Measurements from ENCODE around the gene LRRC8D.

Gene LRRC8D

GRCh38 chr1:89897347-89898133 lies 76.7 kb downstream of the LRRC8D start:
- no peak overlapping the region for H4K91ac ChIP-seq (ENCODE audit: low read depth, low read length, poor library complexity)
- H3K4me1 ChIP-seq (ENCODE audit: control insufficient read depth in 2 of 2, insufficient read depth in 1 of 2, low read depth in 1 of 2, low read length in 2 of 2), result peaks cover 5 to 11% of the 10 kb centered on the region in 2 donors
- H3K27ac ChIP-seq (replicated peaks; ENCODE audit: low read length), result no peak overlapping the region
- no peak overlapping the region for H3K4me3 ChIP-seq (ENCODE audit: low read length in 2 of 2)
- H3K36me3 ChIP-seq (replicated peaks in 1 of 2; ENCODE audit: control insufficient read depth in 2 of 2, insufficient read depth in 2 of 2, low read length in 2 of 2), result peaks cover 0 to 42% of the 10 kb centered on the region in 2 donors
- no peak overlapping the region for H2AK5ac ChIP-seq (ENCODE audit: low read depth, low read length)
- H3K14ac ChIP-seq (ENCODE audit: low read length), result no peak overlapping the region
- no peak overlapping the region for H3K4me2 ChIP-seq (ENCODE audit: insufficient read depth, low read length, poor library complexity, severe bottlenecking)
- no peak overlapping the region for H3K18ac ChIP-seq (ENCODE audit: low read length)
- H3K23ac ChIP-seq (ENCODE audit: low read depth, low read length, poor library complexity), result no peak overlapping the region
- no peaks in the 10 kb centered on the region for H3K79me1 ChIP-seq (ENCODE audit: low read depth, low read length)
- H2BK120ac ChIP-seq (ENCODE audit: low read depth, low read length), result no peak overlapping the region
- no peak overlapping the region for H2BK12ac ChIP-seq (ENCODE audit: low read length)
- no peak overlapping the region for H3K4ac ChIP-seq (ENCODE audit: low read length)
- no peaks in the 10 kb centered on the region for H3K27me3 ChIP-seq (ENCODE audit: control insufficient read depth in 3 of 3, insufficient read depth in 3 of 3, low read depth in 1 of 3, low read length in 3 of 3)
- no peak overlapping the region for H2BK5ac ChIP-seq (ENCODE audit: low read length)
- H2BK15ac ChIP-seq (ENCODE audit: low read length), result no peak overlapping the region
- H2AFZ ChIP-seq (ENCODE audit: low read length), result no peak overlapping the region
- DNase-seq (ENCODE audit: low spot score), result no peak
- no peak overlapping the region for H3K9ac ChIP-seq (ENCODE audit: low read depth, low read length, poor library complexity)
- H4K8ac ChIP-seq (ENCODE audit: low read depth, low read length), result no peak overlapping the region
- no peaks in the 10 kb centered on the region for H3K9me3 ChIP-seq (replicated peaks in 1 of 2; ENCODE audit: control insufficient read depth in 2 of 2, insufficient read depth in 1 of 2, low read depth in 1 of 2, low read length in 2 of 2)
- no CpG with 5 or more reads among the region's 8 CpGs for WGBS, 2 donors (ENCODE audit: extremely low coverage in 2 of 2, insufficient read length in 2 of 2, insufficient replicate concordance in 1 of 2)

GRCh38 chr1:89898150-89898549 lies 77.3 kb downstream of the LRRC8D start:
- Histone ChIP-seq H3K79me1 (ENCODE audit: low read depth, low read length) (no peaks in the 10 kb centered on the region), H3K36me3 (replicated peaks in 1 of 2; ENCODE audit: control insufficient read depth in 2 of 2, insufficient read depth in 2 of 2, low read length in 2 of 2) (peaks cover 0 to 39% of the 10 kb centered on the region in 2 donors), H3K4me1 (ENCODE audit: control insufficient read depth in 2 of 2, insufficient read depth in 1 of 2, low read depth in 1 of 2, low read length in 2 of 2) (peaks cover 5 to 11% of the 10 kb centered on the region in 2 donors), H3K4me2 (ENCODE audit: insufficient read depth, low read length, poor library complexity, severe bottlenecking) (no peak overlapping the region), H2AFZ (ENCODE audit: low read length) (no peak overlapping the region), H3K9ac (ENCODE audit: low read depth, low read length, poor library complexity) (no peak overlapping the region), H3K14ac (ENCODE audit: low read length) (no peak overlapping the region), H2BK5ac (ENCODE audit: low read length) (no peak overlapping the region), H3K27me3 (ENCODE audit: control insufficient read depth in 3 of 3, insufficient read depth in 3 of 3, low read depth in 1 of 3, low read length in 3 of 3) (no peaks in the 10 kb centered on the region), H3K9me3 (replicated peaks in 1 of 2; ENCODE audit: control insufficient read depth in 2 of 2, insufficient read depth in 1 of 2, low read depth in 1 of 2, low read length in 2 of 2) (no peaks in the 10 kb centered on the region), H3K4me3 (ENCODE audit: low read length in 2 of 2) (no peak overlapping the region), H2BK120ac (ENCODE audit: low read depth, low read length) (no peak overlapping the region), H2BK12ac (ENCODE audit: low read length) (no peak overlapping the region), H3K23ac (ENCODE audit: low read depth, low read length, poor library complexity) (no peak overlapping the region), H2AK5ac (ENCODE audit: low read depth, low read length) (no peak overlapping the region), H3K4ac (ENCODE audit: low read length) (no peak overlapping the region), H3K18ac (ENCODE audit: low read length) (no peak overlapping the region), H4K8ac (ENCODE audit: low read depth, low read length) (no peak overlapping the region), H4K91ac (ENCODE audit: low read depth, low read length, poor library complexity) (no peak overlapping the region), H3K27ac (replicated peaks; ENCODE audit: low read length) (no peak overlapping the region), H2BK15ac (ENCODE audit: low read length) (no peak overlapping the region)
- no CpG with 5 or more reads among the region's 6 CpGs for WGBS, 2 donors (ENCODE audit: extremely low coverage in 2 of 2, insufficient read length in 2 of 2, insufficient replicate concordance in 1 of 2)
- DNase-seq (ENCODE audit: low spot score), result no peak

- no peak overlapping the region for H2BK5ac ChIP-seq (ENCODE audit: low read length)
- H3K9me3 ChIP-seq (replicated peaks in 1 of 2; ENCODE audit: control insufficient read depth in 2 of 2, insufficient read depth in 1 of 2, low read depth in 1 of 2, low read length in 2 of 2), result no peaks in the 10 kb centered on the region
- H3K4me1 ChIP-seq (ENCODE audit: control insufficient read depth in 2 of 2, insufficient read depth in 1 of 2, low read depth in 1 of 2, low read length in 2 of 2), result peaks cover 5 to 11% of the 10 kb centered on the region in 2 donors
- DNase-seq (ENCODE audit: low spot score), result no peak
- no peak overlapping the region for H4K91ac ChIP-seq (ENCODE audit: low read depth, low read length, poor library complexity)
- no peak overlapping the region for H3K14ac ChIP-seq (ENCODE audit: low read length)
- H3K4ac ChIP-seq (ENCODE audit: low read length), result no peak overlapping the region
- no peak overlapping the region for H3K27ac ChIP-seq (replicated peaks; ENCODE audit: low read length)
- H3K18ac ChIP-seq (ENCODE audit: low read length), result no peak overlapping the region
- no peak overlapping the region for H3K4me2 ChIP-seq (ENCODE audit: insufficient read depth, low read length, poor library complexity, severe bottlenecking)
- no peak overlapping the region for H2AK5ac ChIP-seq (ENCODE audit: low read depth, low read length)
- H2AFZ ChIP-seq (ENCODE audit: low read length), result no peak overlapping the region
- WGBS, 2 donors (ENCODE audit: extremely low coverage in 2 of 2, insufficient read length in 2 of 2, insufficient replicate concordance in 1 of 2), result no CpG with 5 or more reads among the region's 7 CpGs
- H3K27me3 ChIP-seq (ENCODE audit: control insufficient read depth in 3 of 3, insufficient read depth in 3 of 3, low read depth in 1 of 3, low read length in 3 of 3), result no peaks in the 10 kb centered on the region
- no peak overlapping the region for H2BK15ac ChIP-seq (ENCODE audit: low read length)
- H4K8ac ChIP-seq (ENCODE audit: low read depth, low read length), result no peak overlapping the region
- no peak overlapping the region for H2BK12ac ChIP-seq (ENCODE audit: low read length)
- H3K4me3 ChIP-seq (ENCODE audit: low read length in 2 of 2), result no peak overlapping the region
- H3K9ac ChIP-seq (ENCODE audit: low read depth, low read length, poor library complexity), result no peak overlapping the region
- H3K79me1 ChIP-seq (ENCODE audit: low read depth, low read length), result no peaks in the 10 kb centered on the region
- no peak overlapping the region for H3K23ac ChIP-seq (ENCODE audit: low read depth, low read length, poor library complexity)
- no peak overlapping the region for H2BK120ac ChIP-seq (ENCODE audit: low read depth, low read length)
- H3K36me3 ChIP-seq (replicated peaks in 1 of 2; ENCODE audit: control insufficient read depth in 2 of 2, insufficient read depth in 2 of 2, low read length in 2 of 2), result peaks cover 0 to 38% of the 10 kb centered on the region in 2 donors
These were observed 78.1 kb downstream of the LRRC8D start for GRCh38 chr1:89898695-89899470.

GRCh38 chr1:89900323-89900722 lies 79.5 kb downstream of the LRRC8D start:
- H2BK12ac ChIP-seq (ENCODE audit: low read length), result no peak overlapping the region
- H3K9ac ChIP-seq (ENCODE audit: low read depth, low read length, poor library complexity), result no peak overlapping the region
- H4K91ac ChIP-seq (ENCODE audit: low read depth, low read length, poor library complexity), result no peak overlapping the region
- no peak overlapping the region for H3K14ac ChIP-seq (ENCODE audit: low read length)
- H3K23ac ChIP-seq (ENCODE audit: low read depth, low read length, poor library complexity), result no peak overlapping the region
- no peak for DNase-seq (ENCODE audit: low spot score)
- H3K4me1 ChIP-seq (ENCODE audit: control insufficient read depth in 2 of 2, insufficient read depth in 1 of 2, low read depth in 1 of 2, low read length in 2 of 2), result peaks cover 6 to 11% of the 10 kb centered on the region in 2 donors
- no peak overlapping the region for H2AFZ ChIP-seq (ENCODE audit: low read length)
- H3K27ac ChIP-seq (replicated peaks; ENCODE audit: low read length), result no peak overlapping the region
- H3K9me3 ChIP-seq (replicated peaks in 1 of 2; ENCODE audit: control insufficient read depth in 2 of 2, insufficient read depth in 1 of 2, low read depth in 1 of 2, low read length in 2 of 2), result no peaks in the 10 kb centered on the region
- H3K18ac ChIP-seq (ENCODE audit: low read length), result no peak overlapping the region
- no peak overlapping the region for H2BK5ac ChIP-seq (ENCODE audit: low read length)
- H4K8ac ChIP-seq (ENCODE audit: low read depth, low read length), result no peak overlapping the region
- no peaks in the 10 kb centered on the region for H3K27me3 ChIP-seq (ENCODE audit: control insufficient read depth in 3 of 3, insufficient read depth in 3 of 3, low read depth in 1 of 3, low read length in 3 of 3)
- no peaks in the 10 kb centered on the region for H3K79me1 ChIP-seq (ENCODE audit: low read depth, low read length)
- no peak overlapping the region for H3K4me3 ChIP-seq (ENCODE audit: low read length in 2 of 2)
- peaks cover 0 to 39% of the 10 kb centered on the region in 2 donors for H3K36me3 ChIP-seq (replicated peaks in 1 of 2; ENCODE audit: control insufficient read depth in 2 of 2, insufficient read depth in 2 of 2, low read length in 2 of 2)
- H2AK5ac ChIP-seq (ENCODE audit: low read depth, low read length), result no peak overlapping the region
- no peak overlapping the region for H3K4me2 ChIP-seq (ENCODE audit: insufficient read depth, low read length, poor library complexity, severe bottlenecking)
- no peak overlapping the region for H2BK120ac ChIP-seq (ENCODE audit: low read depth, low read length)
- no peak overlapping the region for H2BK15ac ChIP-seq (ENCODE audit: low read length)
- WGBS, 2 donors (ENCODE audit: extremely low coverage in 2 of 2, insufficient read length in 2 of 2, insufficient replicate concordance in 1 of 2), result no CpG with 5 or more reads among the region's 2 CpGs
- H3K4ac ChIP-seq (ENCODE audit: low read length), result no peak overlapping the region
